T-cell (primary cell): ENCODE measurements around the gene RNF123. TPM values are rescaled to one million over a fixed set of nuclear protein-coding genes. Genes with fewer than 3 reads are reported as not detected.

Source experiments
- ATAC-seq, 4 experiments: fragments of 200-7000 bp in 3 of 4; fragments of 150-1000 bp in 1 of 4; cut with Tn5 transposase; replicated peaks in 1 of 4; 1 replicate in 3 of 4; 2 replicates in 1 of 4; pipeline ENCODE4 v1.10.0; 2021; ENCODE audit warnings: moderate library complexity in 3 of 4, mild to moderate bottlenecking in 2 of 4, moderate number of reproducible peaks in 1 of 4
- CTCF ChIA-PET, 2 donors: fragments of 300-600 bp; sonication (Branson Sonifier 250); formaldehyde crosslinking; loops; one replicate each; lab custom pipeline; 2022; ENCODE audit warnings: antibody characterized with exemption in 2 of 2; lab: Charles Lee
- POLR2A ChIA-PET, 2 donors: fragments of 300-600 bp; sonication (Branson Sonifier 250); formaldehyde crosslinking; loops; one replicate each; lab custom pipeline; 2022; ENCODE audit warnings: antibody characterized with exemption in 2 of 2; lab: Charles Lee
- DNase-seq, 35 experiments: peaks; one replicate each; pipeline versions ENCODE4 v3.0.0 to v3.0.0-alpha.2; 2013 to 2023
- H3K27ac ChIP-seq: one replicate; pipeline ENCODE4 v1.5.1; 2013; ENCODE audit warnings: low read length
- H3K27me3 ChIP-seq, 2 experiments: replicated peaks in 1 of 2; 1 replicate in 1 of 2; 2 replicates in 1 of 2; pipeline versions ENCODE4 v1.6.1 to v1.7.0; 2013; ENCODE audit warnings: low read length in 1 of 2, mixed read lengths in 1 of 2; ENCODE audit not compliant: control insufficient read depth in 2 of 2, insufficient read depth in 2 of 2; ENCODE audit errors: extremely low read depth in 1 of 2
- H3K36me3 ChIP-seq, 2 donors: 1 replicate in 1 of 2; 2 replicates in 1 of 2; pipeline versions ENCODE4 v1.6.1 to v1.7.0; 2013; ENCODE audit warnings: low read length in 1 of 2; ENCODE audit not compliant: control insufficient read depth in 2 of 2, insufficient read depth in 1 of 2; ENCODE audit errors: extremely low read depth in 1 of 2
- H3K4me1 ChIP-seq, 2 experiments: 1 replicate in 1 of 2; 2 replicates in 1 of 2; pipeline versions ENCODE4 v1.6.1 to v1.7.0; 2013; ENCODE audit warnings: low read length in 2 of 2, mixed read lengths in 1 of 2; ENCODE audit not compliant: insufficient read depth in 2 of 2, control insufficient read depth in 1 of 2; ENCODE audit errors: extremely low read depth in 1 of 2
- H3K4me3 ChIP-seq, 2 donors: 1 replicate in 1 of 2; 2 replicates in 1 of 2; pipeline versions ENCODE4 v1.5.1 to v1.7.0; 2013; ENCODE audit warnings: mild to moderate bottlenecking in 2 of 2, low read length in 1 of 2, moderate library complexity in 1 of 2; ENCODE audit not compliant: control insufficient read depth in 1 of 2; ENCODE audit errors: extremely low read depth in 1 of 2
- H3K9me3 ChIP-seq: 2 replicates; pipeline ENCODE4 v1.7.0; 2013
- H3K27ac Mint-ChIP-seq, 2 donors: one replicate each; pipeline ENCODE4 v1.8.0; 2020 to 2021; ENCODE audit warnings: mild to moderate bottlenecking in 2 of 2, mixed read lengths in 2 of 2
- H3K27me3 Mint-ChIP-seq, 2 donors: one replicate each; pipeline ENCODE4 v1.8.0; 2021 to 2022; ENCODE audit warnings: mixed read lengths in 2 of 2
- H3K36me3 Mint-ChIP-seq: one replicate; pipeline ENCODE4 v1.8.0; 2021; ENCODE audit warnings: mixed read lengths
- H3K4me1 Mint-ChIP-seq, 3 donors: one replicate each; pipeline ENCODE4 v1.8.0; 2020 to 2022; ENCODE audit warnings: mixed read lengths in 3 of 3, mild to moderate bottlenecking in 1 of 3
- H3K4me3 Mint-ChIP-seq, 3 donors: one replicate each; pipeline ENCODE4 v1.8.0; 2020 to 2022; ENCODE audit warnings: mild to moderate bottlenecking in 3 of 3, mixed read lengths in 3 of 3, moderate library complexity in 3 of 3
- H3K9me3 Mint-ChIP-seq, 3 donors: one replicate each; pipeline ENCODE4 v1.8.0; 2020 to 2022; ENCODE audit warnings: mixed read lengths in 3 of 3
- WGBS: methylation state at CpG from one replicate; pipeline ENCODE4 v1.1.5; 2013; ENCODE audit warnings: missing lambda C conversion rate; ENCODE audit not compliant: insufficient coverage; 5-methylcytosine and 5-hydroxymethylcytosine counted together
- total RNA-seq, 35 experiments: library from RNA in 6 of 35; stranded (reverse) in 6 of 35; fragments of 120-200 nt in 1 of 35; gene quantifications; one replicate each; pipeline versions ENCODE4 v1.2.1 to v1.2.4 and lab custom pipeline; 2013 to 2026

The RNF123 gene
- total RNA-seq, 5 donors from 2014 or later (not counting 1 experiment from before 2014, with no cell fraction given) = 40.9 to 79.8 (median 72.8) TPM

- no peaks in the 10 kb centered on the region for H3K4me1 ChIP-seq
- peaks cover 14% of the 10 kb centered on the region for H3K36me3 Mint-ChIP-seq
Observed at GRCh38 chr3:49761661-49762060, 72.3 kb downstream of the RNF123 start.

GRCh38 chr3:49763981-49764380 lies 74.6 kb downstream of the RNF123 start:
- peaks cover 2 to 7% of the 10 kb centered on the region in 2 donors for H3K36me3 ChIP-seq
- Mint-ChIP-seq H3K36me3 (peaks cover 14% of the 10 kb centered on the region), H3K9me3 (no peaks in the 10 kb centered on the region), H3K4me3 (no peak overlapping the region), H3K27me3 (no peaks in the 10 kb centered on the region), H3K27ac (no peak overlapping the region), H3K4me1 (peaks cover 19 to 24% (median 19%) of the 10 kb centered on the region in 3 donors)
- DNase-seq (no peak), ATAC-seq (no peak)
- WGBS = no CpG with 5 or more reads among the region's 4 CpGs
- H3K9me3 ChIP-seq = no peaks in the 10 kb centered on the region
- H3K27me3 ChIP-seq = no peaks in the 10 kb centered on the region
- ChIA-PET POLR2A (no interaction called here), CTCF (no interaction called here)
- H3K4me1 ChIP-seq = no peaks in the 10 kb centered on the region
- no peak overlapping the region for H3K27ac ChIP-seq
- no peak overlapping the region for H3K4me3 ChIP-seq

More at GRCh38 chr3:49761661-49762060, 72.3 kb downstream of the RNF123 start:
- H3K36me3 ChIP-seq = peaks cover 4 to 7% of the 10 kb centered on the region in 2 donors
- H3K27ac ChIP-seq = no peak overlapping the region
- CTCF ChIA-PET = no interaction called here
- Mint-ChIP-seq H3K4me3 (no peak overlapping the region), H3K27ac (no peak overlapping the region), H3K4me1 (peaks cover 22 to 32% (median 26%) of the 10 kb centered on the region in 3 donors), H3K9me3 (no peaks in the 10 kb centered on the region), H3K27me3 (no peaks in the 10 kb centered on the region)
- POLR2A ChIA-PET = no interaction called here
- H3K27me3 ChIP-seq = no peaks in the 10 kb centered on the region
- WGBS = no CpG with 5 or more reads among the region's 3 CpGs
- DNase-seq (no peak), ATAC-seq (no peak)
- no peak overlapping the region for H3K4me3 ChIP-seq
- no peaks in the 10 kb centered on the region for H3K9me3 ChIP-seq

GRCh38 chr3:49769286-49769915 lies 80.0 kb downstream of the RNF123 start:
- Mint-ChIP-seq H3K4me1 (peaks cover 16 to 45% (median 42%) of the 10 kb centered on the region in 3 donors), H3K27me3 (no peaks in the 10 kb centered on the region), H3K36me3 (peaks cover 17% of the 10 kb centered on the region), H3K4me3 (no peak overlapping the region), H3K9me3 (no peaks in the 10 kb centered on the region), H3K27ac (no peak overlapping the region)
- Histone ChIP-seq H3K4me1 (peaks cover 0 to 3% of the 10 kb centered on the region in 2 experiments), H3K27ac (no peak overlapping the region), H3K27me3 (no peaks in the 10 kb centered on the region), H3K36me3 (peaks cover 5 to 7% of the 10 kb centered on the region in 2 donors), H3K9me3 (no peaks in the 10 kb centered on the region), H3K4me3 (no peak overlapping the region)
- no peak for DNase-seq
- CTCF ChIA-PET = interaction anchor here in 1 of 2 donors (0.5 to 1.0 kb wide), 2 partner anchors 14 to 1981 kb away, joined by 3 to 5 read pairs; no protein-coding TSS in a partner anchor
- POLR2A ChIA-PET = no interaction called here
- no CpG with 5 or more reads among the region's 3 CpGs for WGBS
- ATAC-seq = no peak

GRCh38 chr3:49769926-49770325 lies 80.6 kb downstream of the RNF123 start:
- H3K27ac Mint-ChIP-seq = no peak overlapping the region
- H3K36me3 ChIP-seq = peaks cover 6 to 7% of the 10 kb centered on the region in 2 donors
- peaks cover 0 to 3% of the 10 kb centered on the region in 2 experiments for H3K4me1 ChIP-seq
- H3K4me1 Mint-ChIP-seq = peaks cover 17 to 45% (median 44%) of the 10 kb centered on the region in 3 donors
- H3K36me3 Mint-ChIP-seq = peaks cover 12% of the 10 kb centered on the region
- H3K27ac ChIP-seq = no peak overlapping the region
- no peaks in the 10 kb centered on the region for H3K9me3 ChIP-seq
- no peaks in the 10 kb centered on the region for H3K27me3 ChIP-seq
- ATAC-seq = no peak
- H3K4me3 Mint-ChIP-seq = no peak overlapping the region
- no peak for DNase-seq
- no peaks in the 10 kb centered on the region for H3K9me3 Mint-ChIP-seq
- CTCF ChIA-PET = interaction anchor here in 1 of 2 donors (0.5 kb wide), 1 partner anchor 1981 kb away, joined by 3 read pairs; no protein-coding TSS in a partner anchor
- H3K4me3 ChIP-seq = no peak overlapping the region
- POLR2A ChIA-PET = no interaction called here
- H3K27me3 Mint-ChIP-seq = no peaks in the 10 kb centered on the region

Other genes with a start within 250 kb of the RNF123 start
- gene DAG1, start 219.3 kb upstream of the RNF123 start, total RNA-seq = 10 to 100 TPM; 16.5 to 19.4 (median 18.1) TPM
- gene BSN, start 135.1 kb upstream of the RNF123 start, total RNA-seq = under 1 TPM; 0.08 to 0.44 (median 0.32) TPM
- 100 to 1,000 TPM in 4 of 5 donors, 10 to 100 TPM in 1; 82.8 to 162 (median 141) TPM for gene APEH, start 15.2 kb upstream of the RNF123 start, total RNA-seq
- 10 to 100 TPM in 4 of 5 donors, 1 to 10 TPM in 1; 9.9 to 16.1 (median 12.6) TPM for gene MST1, start 83 bp upstream of the RNF123 start, total RNA-seq
- gene AMIGO3, start 30.1 kb downstream of the RNF123 start, total RNA-seq = 1 to 10 TPM in 1 of 5 donors, under 1 TPM in 2, not detected in 2; 0.20 to 1.4 (median 0.26) TPM
- 10 to 100 TPM; 34.5 to 54.5 (median 39.9) TPM for gene GMPPB, start 34.4 kb downstream of the RNF123 start, total RNA-seq
- 10 to 100 TPM; 31.6 to 62.2 (median 57.0) TPM for gene IP6K1, start 97.0 kb downstream of the RNF123 start, total RNA-seq
- under 1 TPM in 4 of 5 donors, not detected in 1; 0.35 to 0.68 (median 0.36) TPM for gene CDHR4, start 110.3 kb downstream of the RNF123 start, total RNA-seq
- 1 to 10 TPM in 4 of 5 donors, under 1 TPM in 1; 0.73 to 2.7 (median 1.8) TPM for gene INKA1, start 113.7 kb downstream of the RNF123 start, total RNA-seq
- 100 to 1,000 TPM; 246 to 299 (median 293) TPM for gene UBA7, start 124.4 kb downstream of the RNF123 start, total RNA-seq
- 1 to 10 TPM; 4.0 to 5.7 (median 4.4) TPM for gene TRAIP, start 167.0 kb downstream of the RNF123 start, total RNA-seq
- gene CAMKV, start 180.3 kb downstream of the RNF123 start, total RNA-seq = under 1 TPM in 3 of 5 donors, not detected in 2; 0.18 to 0.35 (median 0.28) TPM
- gene MST1R, start 214.3 kb downstream of the RNF123 start, total RNA-seq = 1 to 10 TPM in 4 of 5 donors, under 1 TPM in 1; 0.59 to 1.6 (median 1.3) TPM
- 10 to 100 TPM in 3 of 5 donors, 1 to 10 TPM in 2; 5.4 to 15.0 (median 11.7) TPM for gene MON1A, start 240.3 kb downstream of the RNF123 start, total RNA-seq